ENCODE data around the gene ASIC4.

ASIC4 gene

GRCh38 chr2:219538956-219539788, 24.9 kb downstream of the ASIC4 start:
- H3K9me3 Mint-ChIP-seq, result no peaks in the 10 kb centered on the region
- H3K4me3 Mint-ChIP-seq, result no peak overlapping the region
- no peak overlapping the region for H3K27ac Mint-ChIP-seq

DNA sequence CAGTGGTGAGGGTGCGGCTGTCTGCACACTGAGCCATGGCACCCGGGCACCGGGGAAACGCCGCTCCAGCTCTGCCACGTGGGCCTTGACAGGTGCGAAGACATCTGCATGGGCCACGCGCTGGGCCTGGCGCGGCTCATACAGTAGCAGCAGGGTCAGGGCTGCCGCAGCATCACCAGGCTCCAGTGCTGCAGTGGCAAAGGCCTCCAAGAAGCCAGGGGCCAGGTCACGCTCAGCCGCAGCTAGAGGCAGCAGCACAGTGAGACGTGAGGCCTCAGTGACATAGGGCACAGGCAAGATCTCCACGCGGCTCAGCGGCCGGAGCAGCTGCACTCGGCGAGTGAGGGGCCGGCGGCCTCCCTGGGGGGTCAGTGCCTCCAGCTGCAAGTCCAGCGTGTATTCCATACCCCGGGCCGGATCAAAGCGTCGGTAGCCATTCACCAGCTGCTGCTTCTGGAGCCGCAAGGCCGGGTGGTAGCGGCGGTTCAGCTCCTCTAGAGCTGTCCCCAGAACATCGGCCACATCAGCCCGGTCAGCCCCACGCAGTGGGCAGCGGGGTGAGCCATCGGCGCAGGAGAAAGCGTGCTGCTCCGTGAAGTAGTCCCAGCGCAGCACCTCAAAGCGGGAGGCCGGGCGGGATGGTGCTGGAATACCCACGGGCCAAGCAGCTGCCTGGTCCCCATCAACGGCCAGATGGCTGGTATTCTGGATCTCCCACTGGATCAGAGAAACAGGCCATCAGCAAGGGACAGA, 25.8 kb downstream of the ASIC4 start:
- Mint-ChIP-seq H3K27ac (no peak overlapping the region), H3K4me1 (ENCODE audit: low read depth) (peaks cover 30% of the 10 kb centered on the region), H3K4me3 (no peak overlapping the region), H3K27me3 (peaks cover 12% of the 10 kb centered on the region), H3K9me3 (no peaks in the 10 kb centered on the region), H3K36me3 (ENCODE audit: low read depth) (peaks cover 35% of the 10 kb centered on the region)
- DNase-seq, result no peak

More at GRCh38 chr2:219538956-219539788, 24.9 kb downstream of the ASIC4 start:
- DNase-seq, result no peak
- peaks cover 4% of the 10 kb centered on the region for H3K27me3 Mint-ChIP-seq
- H3K36me3 Mint-ChIP-seq (ENCODE audit: low read depth), result peaks cover 35% of the 10 kb centered on the region
- H3K4me1 Mint-ChIP-seq (ENCODE audit: low read depth), result peaks cover 21% of the 10 kb centered on the region

DNA sequence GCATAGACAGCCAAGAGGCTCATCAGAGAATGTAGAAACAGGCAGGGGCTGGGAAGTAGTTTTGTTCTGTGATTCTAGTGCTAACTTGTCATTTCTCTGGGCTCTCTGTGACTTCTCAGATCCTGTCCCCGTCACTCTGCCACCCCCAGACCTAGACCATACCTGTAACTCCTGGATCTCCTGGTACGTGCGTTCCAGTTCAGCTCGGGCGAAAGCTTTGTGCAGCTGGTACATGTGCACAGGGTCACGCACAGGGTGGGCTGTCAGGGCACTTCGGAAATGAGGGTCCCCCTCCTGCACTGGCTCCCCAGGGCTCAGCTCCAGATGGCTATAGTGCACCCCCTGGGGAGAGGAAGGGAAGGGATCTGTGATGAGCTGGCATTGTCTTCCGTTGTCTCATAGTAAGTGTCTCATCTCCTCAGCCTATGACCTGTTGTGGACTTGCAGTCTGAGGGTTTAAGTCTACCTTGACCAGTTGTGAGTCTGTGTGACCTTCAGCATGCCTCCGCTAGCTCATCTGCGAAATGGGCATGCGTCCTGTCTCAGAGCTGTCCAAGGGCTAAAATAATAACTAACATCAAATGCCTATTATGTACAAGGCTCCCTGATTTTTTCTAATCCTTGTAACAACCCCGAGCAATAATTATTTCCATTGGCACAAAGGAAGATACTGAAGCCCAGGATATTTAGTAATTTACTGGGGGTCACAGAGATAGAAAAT, 26.7 kb downstream of the ASIC4 start:
- DNase-seq, result no peak
- Mint-ChIP-seq H3K27me3 (peaks cover 10% of the 10 kb centered on the region), H3K4me1 (ENCODE audit: low read depth) (peaks cover 30% of the 10 kb centered on the region), H3K9me3 (no peaks in the 10 kb centered on the region), H3K4me3 (no peak overlapping the region), H3K27ac (no peak overlapping the region), H3K36me3 (ENCODE audit: low read depth) (peaks cover 35% of the 10 kb centered on the region)

DNA sequence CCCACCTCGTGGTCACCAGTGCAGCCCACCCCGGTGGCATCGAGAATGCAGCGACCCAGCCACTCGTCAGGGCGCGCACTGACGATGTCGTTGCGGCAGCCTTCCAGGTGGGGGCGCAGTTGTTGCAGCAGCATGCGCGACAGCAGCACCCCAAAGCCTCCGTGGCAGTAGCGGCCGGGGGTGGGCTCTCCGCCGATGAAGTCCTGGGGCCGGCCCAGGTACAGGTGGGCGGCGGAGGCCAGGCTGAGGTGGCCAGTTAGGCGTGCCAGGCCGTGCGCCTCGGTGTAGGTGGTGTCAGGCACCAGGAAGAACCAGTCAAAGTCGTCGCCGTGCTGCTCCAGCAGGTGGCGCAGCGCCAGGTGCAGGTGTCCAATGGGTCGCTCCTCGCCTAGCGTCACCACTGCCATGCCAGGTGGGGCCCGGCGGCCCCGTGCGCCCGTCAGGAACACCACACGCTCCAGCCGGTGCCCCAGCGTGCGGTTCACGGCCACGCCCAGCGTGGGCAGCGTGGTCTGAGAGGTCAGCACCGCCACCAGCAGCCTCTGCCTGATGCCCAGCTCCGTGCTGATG, 27.4 kb downstream of the ASIC4 start:
- peak; percentile 94 for DNase-seq
- H3K4me3 Mint-ChIP-seq, result peak overlapping the region; percentile 90
- peaks cover 30% of the 10 kb centered on the region for H3K4me1 Mint-ChIP-seq (ENCODE audit: low read depth)
- peak overlapping the region; percentile 18 for H3K27ac Mint-ChIP-seq
- H3K36me3 Mint-ChIP-seq (ENCODE audit: low read depth), result peaks cover 35% of the 10 kb centered on the region
- H3K27me3 Mint-ChIP-seq, result peaks cover 10% of the 10 kb centered on the region
- no peaks in the 10 kb centered on the region for H3K9me3 Mint-ChIP-seq

GRCh38 chr2:219542931-219543595, 28.8 kb downstream of the ASIC4 start:
- H3K36me3 Mint-ChIP-seq (ENCODE audit: low read depth), result peaks cover 35% of the 10 kb centered on the region
- peaks cover 30% of the 10 kb centered on the region for H3K4me1 Mint-ChIP-seq (ENCODE audit: low read depth)
- H3K9me3 Mint-ChIP-seq, result no peaks in the 10 kb centered on the region
- H3K4me3 Mint-ChIP-seq, result peak overlapping the region; percentile 90
- H3K27ac Mint-ChIP-seq, result peak overlapping the region; percentile 84
- peaks cover 15% of the 10 kb centered on the region for H3K27me3 Mint-ChIP-seq
- no peak for DNase-seq

DNA sequence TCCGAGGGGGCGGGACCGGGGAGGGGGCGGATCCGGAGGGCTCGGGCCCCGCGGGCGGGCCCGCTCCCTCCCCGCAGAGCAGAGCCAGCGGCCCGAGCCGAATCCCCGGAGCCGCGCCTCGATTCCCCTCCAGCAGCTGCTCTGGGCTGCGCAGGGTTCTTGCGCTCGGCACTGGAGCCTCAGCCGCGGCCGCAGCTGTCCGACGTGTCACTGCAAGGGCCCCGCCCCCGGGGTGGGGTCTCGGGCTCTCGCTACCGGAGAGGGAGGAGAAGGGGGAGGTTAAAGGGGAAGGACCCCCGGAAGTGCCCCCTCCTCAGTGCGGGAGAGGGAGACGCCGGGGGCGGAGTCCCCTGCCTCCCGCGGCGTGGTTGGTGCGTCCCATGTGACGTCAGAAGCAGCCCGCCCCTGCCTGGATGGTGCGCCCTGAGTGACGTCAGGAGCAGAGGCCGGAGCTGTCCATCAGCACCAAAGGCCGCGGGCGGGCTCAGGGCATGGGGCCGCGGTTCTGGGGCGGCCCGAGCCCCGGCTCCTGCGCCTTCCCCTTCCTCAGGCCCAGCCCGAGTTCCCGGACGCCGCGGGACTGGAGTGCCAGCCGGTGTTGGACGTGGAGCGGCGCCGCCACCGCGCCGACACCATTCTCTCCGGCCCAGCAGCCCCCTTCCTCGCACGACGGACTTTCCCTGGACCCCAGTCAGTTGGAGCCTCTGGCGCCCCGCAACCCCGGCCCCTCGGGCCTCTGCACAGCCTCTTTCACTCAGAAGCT, 29.5 kb downstream of the ASIC4 start, which contains the start of the genes CHPF and TMEM198:
Gene CHPF, minus strand, starts transcription at position 214 of the 763 bp plus-strand sequence. CDS start 271 bp downstream, outside the sequence.
Gene TMEM198, plus strand, starts transcription at position 433 of the 763 bp plus-strand sequence. CDS start 700 bp downstream, outside the sequence.
- Mint-ChIP-seq H3K4me3 (peak within 1 kb of the TSS; percentile 90), H3K36me3 (ENCODE audit: low read depth) (peaks cover 31% of the 10 kb centered on the region), H3K27ac (peak within 1 kb of the TSS; percentile 84), H3K4me1 (ENCODE audit: low read depth) (peaks cover 30% of the 10 kb centered on the region), H3K9me3 (no peaks in the 10 kb centered on the region), H3K27me3 (peaks cover 21% of the 10 kb centered on the region)
- DNase-seq, result peak; percentile 96

DNA sequence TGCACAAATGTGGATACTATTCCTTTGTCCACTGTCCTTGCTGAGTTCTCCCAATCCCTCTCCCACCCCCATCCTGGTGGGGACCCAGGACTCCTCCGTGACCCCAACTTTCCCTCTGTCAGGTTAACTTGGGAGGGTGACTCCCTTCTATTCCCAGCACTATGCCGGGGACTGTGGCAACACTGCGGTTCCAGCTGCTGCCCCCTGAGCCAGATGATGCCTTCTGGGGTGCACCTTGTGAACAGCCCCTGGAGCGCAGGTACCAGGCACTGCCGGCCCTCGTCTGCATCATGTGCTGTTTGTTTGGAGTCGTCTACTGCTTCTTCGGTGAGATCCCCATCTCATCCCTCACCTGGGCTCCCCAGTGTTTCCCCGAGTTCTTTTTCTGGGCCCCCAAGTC, 30.3 kb downstream of the ASIC4 start:
- Mint-ChIP-seq H3K36me3 (ENCODE audit: low read depth) (peaks cover 23% of the 10 kb centered on the region), H3K4me3 (peak overlapping the region; percentile 90), H3K4me1 (ENCODE audit: low read depth) (peaks cover 30% of the 10 kb centered on the region), H3K27ac (no peak overlapping the region), H3K9me3 (no peaks in the 10 kb centered on the region), H3K27me3 (peaks cover 25% of the 10 kb centered on the region)
- no peak for DNase-seq

GRCh38 chr2:219545295-219545942, 31.1 kb downstream of the ASIC4 start:
- DNase-seq, result no peak
- Mint-ChIP-seq H3K36me3 (ENCODE audit: low read depth) (peaks cover 15% of the 10 kb centered on the region), H3K27me3 (peaks cover 26% of the 10 kb centered on the region), H3K27ac (no peak overlapping the region), H3K4me1 (ENCODE audit: low read depth) (peaks cover 30% of the 10 kb centered on the region), H3K9me3 (no peaks in the 10 kb centered on the region), H3K4me3 (no peak overlapping the region)

DNA sequence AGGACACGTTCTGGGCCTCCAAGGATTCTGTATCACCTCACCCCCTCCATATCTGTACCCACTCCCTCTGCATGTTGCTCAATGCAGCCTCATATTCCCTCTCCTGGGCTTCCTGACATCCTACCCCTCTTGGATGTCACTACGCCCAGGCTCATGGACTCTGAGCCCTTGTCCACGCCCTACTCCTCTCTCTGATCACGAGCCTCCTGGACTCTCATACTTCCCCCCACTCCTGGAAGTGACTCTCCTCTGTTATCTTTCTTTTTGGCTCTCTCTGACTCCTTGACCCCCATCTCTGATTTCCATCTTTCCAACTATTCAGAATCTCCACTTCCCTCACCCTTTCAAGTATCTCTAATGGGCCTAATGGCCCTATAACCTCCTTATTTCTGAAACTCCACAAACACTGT, 31.7 kb downstream of the ASIC4 start:
- H3K4me1 Mint-ChIP-seq (ENCODE audit: low read depth), result peaks cover 30% of the 10 kb centered on the region
- peaks cover 10% of the 10 kb centered on the region for H3K36me3 Mint-ChIP-seq (ENCODE audit: low read depth)
- H3K4me3 Mint-ChIP-seq, result no peak overlapping the region
- no peaks in the 10 kb centered on the region for H3K9me3 Mint-ChIP-seq
- DNase-seq, result no peak
- H3K27me3 Mint-ChIP-seq, result peaks cover 31% of the 10 kb centered on the region
- no peak overlapping the region for H3K27ac Mint-ChIP-seq

DNA sequence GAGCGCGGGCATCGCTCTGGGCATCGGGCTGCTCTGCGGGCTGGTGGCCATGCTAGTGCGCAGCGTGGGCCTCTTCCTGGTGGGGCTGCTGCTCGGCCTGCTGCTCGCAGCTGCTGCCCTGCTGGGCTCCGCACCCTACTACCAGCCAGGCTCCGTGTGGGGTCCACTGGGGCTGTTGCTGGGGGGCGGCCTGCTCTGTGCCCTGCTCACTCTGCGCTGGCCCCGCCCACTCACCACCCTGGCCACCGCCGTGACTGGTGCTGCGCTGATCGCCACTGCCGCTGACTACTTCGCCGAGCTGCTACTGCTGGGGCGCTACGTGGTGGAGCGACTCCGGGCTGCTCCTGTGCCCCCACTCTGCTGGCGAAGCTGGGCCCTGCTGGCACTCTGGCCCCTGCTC, 33.3 kb downstream of the ASIC4 start:
- no peaks in the 10 kb centered on the region for H3K9me3 Mint-ChIP-seq
- H3K4me1 Mint-ChIP-seq (ENCODE audit: low read depth), result peaks cover 20% of the 10 kb centered on the region
- peaks cover 3% of the 10 kb centered on the region for H3K36me3 Mint-ChIP-seq (ENCODE audit: low read depth)
- H3K27me3 Mint-ChIP-seq, result peaks cover 43% of the 10 kb centered on the region
- DNase-seq, result no peak
- no peak overlapping the region for H3K27ac Mint-ChIP-seq
- no peak overlapping the region for H3K4me3 Mint-ChIP-seq

GRCh38 chr2:219548990-219549389, 34.7 kb downstream of the ASIC4 start:
- Mint-ChIP-seq H3K27me3 (peaks cover 53% of the 10 kb centered on the region), H3K27ac (no peak overlapping the region), H3K36me3 (ENCODE audit: low read depth) (no peaks in the 10 kb centered on the region), H3K4me3 (no peak overlapping the region), H3K4me1 (ENCODE audit: low read depth) (peaks cover 20% of the 10 kb centered on the region), H3K9me3 (no peaks in the 10 kb centered on the region)
- no peak for DNase-seq

GRCh38 chr2:219549619-219550018, 35.3 kb downstream of the ASIC4 start:
- Mint-ChIP-seq H3K36me3 (ENCODE audit: low read depth) (no peaks in the 10 kb centered on the region), H3K4me1 (ENCODE audit: low read depth) (peaks cover 14% of the 10 kb centered on the region), H3K27ac (no peak overlapping the region), H3K9me3 (no peaks in the 10 kb centered on the region), H3K4me3 (no peak overlapping the region), H3K27me3 (peaks cover 56% of the 10 kb centered on the region)
- no peak for DNase-seq

All from activated T-cell treated with anti-CD3 and anti-CD28 coated beads, Interleukin-2, amount 50 U/mL, for 24 hours (primary cell).